T-helper 2 cell treated with Interferon-gamma antibody and Interleukin-4, amounts not matched to agents 100 ng/mL and 5 ng/mL, for 36 hours (primary cell): ENCODE results near the gene FBXO48. TPM values are rescaled to one million over a fixed set of nuclear protein-coding genes. Genes with fewer than 3 reads are reported as not detected.

Experiments used
- intact Hi-C: fragments of 100-400 bp; cut with micrococcal nuclease; formaldehyde crosslinking; loops from one replicate; pipeline ENCODE4 v1.15.1; 2023
- total RNA-seq: library from RNA; stranded (reverse); gene quantifications from 2 replicates; pipeline ENCODE4 v1.2.3, GENCODE V29; 2022

The FBXO48 gene
- total RNA-seq, 1 donor from 2014 or later = 1.9 TPM

DNA sequence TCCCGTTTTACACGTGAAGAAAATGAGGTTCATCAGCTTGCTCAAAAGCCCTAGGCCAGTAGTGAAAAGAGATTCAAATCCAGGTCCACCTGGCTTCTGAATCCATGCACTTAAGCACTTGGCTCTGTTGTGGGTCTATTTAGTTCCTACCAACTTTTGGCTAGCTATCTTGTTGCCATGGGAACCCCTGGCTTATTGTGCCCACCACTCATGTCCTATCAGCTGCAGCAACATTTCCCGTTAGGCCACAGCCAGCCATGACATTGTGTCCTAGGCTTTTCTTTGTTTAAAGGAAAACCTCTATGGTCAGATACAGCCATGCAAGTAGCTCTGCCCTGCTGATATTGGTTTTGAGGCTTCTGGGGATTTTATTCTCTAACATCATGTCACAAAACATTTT is 52.2 kb downstream of the FBXO48 start:
- intact Hi-C loops = no loop called here

DNA sequence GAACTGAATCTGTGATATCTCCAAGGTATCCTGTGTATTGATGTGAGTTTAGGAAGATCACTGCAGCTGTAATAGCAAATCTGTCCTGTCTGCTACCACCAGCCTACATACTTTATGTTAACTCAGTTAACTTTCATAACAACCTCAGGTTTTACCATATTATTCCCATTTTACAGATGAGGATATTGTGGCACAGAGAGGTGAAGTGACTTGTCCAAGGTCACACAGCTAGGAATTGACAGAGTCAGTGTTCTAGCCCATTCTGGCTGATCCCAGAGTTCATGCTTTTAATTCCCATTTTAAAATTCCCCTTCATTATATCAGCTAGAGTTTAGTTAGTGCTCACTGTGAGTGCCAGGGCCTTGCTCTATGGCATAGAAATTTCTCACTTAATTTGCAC is 52.6 kb downstream of the FBXO48 start:
- intact Hi-C loops = no loop called here

DNA sequence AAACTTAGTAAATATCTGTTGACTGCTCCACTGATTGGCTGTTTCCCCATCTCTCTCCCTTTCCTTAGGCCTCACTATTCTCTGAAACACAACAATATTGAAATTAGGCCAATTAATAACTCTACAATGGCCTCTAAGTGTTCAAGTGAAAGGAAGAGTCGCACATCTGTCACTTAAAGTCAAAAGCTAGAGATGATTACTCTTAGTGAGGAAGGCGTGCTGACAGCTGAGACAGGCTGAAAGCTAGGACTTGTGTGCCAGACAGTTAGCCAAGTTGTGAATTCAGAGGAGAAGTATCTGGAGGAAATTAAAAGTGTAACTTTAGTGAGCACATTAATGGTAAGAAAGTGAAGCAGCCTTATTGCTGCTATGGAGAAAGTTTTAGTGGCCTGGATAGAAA is 53.6 kb downstream of the FBXO48 start:
- intact Hi-C loops = no loop called here

DNA sequence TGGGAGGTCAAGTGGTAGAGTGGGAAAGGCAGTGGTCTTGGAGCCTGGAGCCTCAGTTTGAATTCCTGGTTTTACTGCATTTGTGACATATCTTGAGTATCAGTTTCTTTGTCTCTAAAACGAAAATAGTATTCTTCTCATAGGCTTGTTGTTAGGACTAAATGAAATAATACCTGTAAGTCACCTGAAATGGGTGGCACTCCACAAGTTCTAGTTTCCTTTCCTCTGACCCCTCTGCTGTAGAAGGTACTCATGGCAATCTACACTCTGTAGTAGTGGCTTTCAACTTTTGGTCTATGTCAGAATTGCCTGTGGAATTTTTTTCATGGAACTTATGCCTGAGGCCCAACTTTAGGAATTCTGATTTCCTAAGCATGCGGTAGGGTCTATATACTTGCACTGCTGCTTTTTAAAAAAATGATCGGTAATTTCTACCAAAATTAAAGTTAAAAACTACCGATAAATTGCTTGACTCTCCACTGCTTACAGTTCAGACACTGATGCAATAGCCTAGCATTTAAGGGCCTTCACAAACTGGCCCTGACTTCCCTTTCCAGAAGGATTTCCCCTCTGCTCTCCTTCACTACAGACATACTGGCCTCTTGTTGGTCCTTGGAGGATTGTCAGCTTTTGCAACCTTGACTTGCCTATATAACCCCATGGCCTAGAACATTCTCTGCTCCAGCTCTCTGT is 54.8 kb downstream of the FBXO48 start:
- intact Hi-C loops = no loop called here

DNA sequence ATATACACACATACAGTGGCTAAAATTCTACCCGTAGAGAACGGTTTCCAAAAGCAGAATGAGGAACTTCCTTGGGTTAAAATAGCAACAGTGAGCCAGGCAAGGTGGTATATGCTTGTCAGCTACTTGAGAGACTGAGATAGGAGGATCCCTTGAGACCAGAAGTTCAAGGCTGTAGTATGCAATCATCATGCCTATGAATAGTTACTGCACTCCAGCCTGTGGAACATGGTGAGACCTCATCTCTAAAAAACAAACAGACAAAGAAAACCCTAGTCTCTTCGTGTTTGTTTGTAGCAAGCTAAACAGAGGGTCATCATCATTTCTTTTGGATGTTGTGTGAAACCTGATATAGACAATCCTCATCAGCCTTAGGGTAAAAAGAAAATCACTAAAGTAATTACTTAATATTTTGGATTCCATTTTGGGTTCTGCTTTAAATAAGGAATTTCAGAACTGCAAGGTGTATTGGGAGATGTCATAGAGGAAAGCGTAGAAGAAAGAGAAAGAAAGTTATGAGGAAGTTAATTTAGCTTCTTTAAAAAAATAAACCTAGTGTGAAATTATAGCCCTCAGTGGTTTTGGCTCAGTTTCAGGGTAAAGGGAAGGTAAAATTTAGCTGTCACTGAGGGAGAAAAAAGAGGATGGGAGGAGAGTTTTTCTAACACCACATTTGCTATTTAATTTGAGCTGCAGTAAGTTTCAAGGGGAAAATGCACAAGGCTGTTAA is 55.5 kb downstream of the FBXO48 start:
- intact Hi-C loops = no loop called here

Other genes starting within 250 kb of the FBXO48 start
- 74.9 and 78.2 TPM in 2 replicates for gene PPP3R1, start 214.8 kb downstream of the FBXO48 start, total RNA-seq
- not detected in 2 replicates for gene CNRIP1, start 147.3 kb downstream of the FBXO48 start, total RNA-seq
- 0.86 and 1.1 TPM in 2 replicates for gene PLEK, start 102.0 kb downstream of the FBXO48 start, total RNA-seq
- gene APLF, start 291 bp upstream of the FBXO48 start, total RNA-seq = 2.6 and 2.9 TPM in 2 replicates
- gene PROKR1, start 176.3 kb upstream of the FBXO48 start, total RNA-seq = not detected in 2 replicates